ENCODE measurements around the gene ARMS2. TPM values are rescaled to one million over a fixed set of nuclear protein-coding genes. Genes with fewer than 3 reads are reported as not detected.

ARMS2 gene
- total and polyA plus RNA-seq, 2 of the 13 experiments (the other 11 are each of a cell fraction or from before 2014, with no cell fraction given): not detected

- Histone ChIP-seq H2AFZ (ENCODE audit: low read length) (no peak overlapping the region), H3K4me1 (ENCODE audit: insufficient read depth, low read length) (no peaks in the 10 kb centered on the region), H3K27me3 (ENCODE audit: control insufficient read depth in 1 of 2, insufficient read depth in 2 of 2, low read length in 2 of 2) (no peaks in the 10 kb centered on the region), H3K9ac (ENCODE audit: insufficient read depth, low read depth, low read length) (no peak overlapping the region), H4K20me1 (ENCODE audit: insufficient read depth, low read length) (no peaks in the 10 kb centered on the region), H3K27ac (ENCODE audit: extremely low read length, insufficient read depth, low read length) (no peak overlapping the region), H3K4me2 (ENCODE audit: low read depth, low read length) (no peak overlapping the region), H3K36me3 (replicated peaks in 1 of 2; ENCODE audit: control insufficient read depth in 1 of 2, insufficient read depth in 2 of 2, low read length in 2 of 2) (peaks cover 14 to 61% of the 10 kb centered on the region in 2 experiments; a peak in 4 of 5 replicates), H3K9me3 (ENCODE audit: low read length) (no peaks in the 10 kb centered on the region), H3K4me3 (replicated peaks in 1 of 3; ENCODE audit: insufficient read depth in 1 of 3, low read depth in 2 of 3, low read length in 3 of 3) (no peak overlapping the region), H3K79me2 (ENCODE audit: insufficient read depth, low read length) (no peaks in the 10 kb centered on the region)
- intact Hi-C loops (cut with micrococcal nuclease; ENCODE audit: unreplicated experiment) (no loop called here), in situ Hi-C loops (cut with HindIII; ENCODE audit: extremely low pct_ligation_motif_present, low pct_unique_long_range_greater_than_20kb) (no loop called here)
- FAIRE-seq (no peak), ATAC-seq (no peak), DNase-seq (ENCODE audit: low spot score) (no peak)
- ChIA-PET CTCF (ENCODE audit: low intra/inter-chr PET ratio, low total read pairs) (no interaction called here), POLR2A (no interaction called here)
- BruUV-seq (replicated peaks): no TSS peak
- TF ChIP-seq ZBTB44 (CRISPR knock-in tag; IDR thresholded peaks at IDR 0.05) (no peak), ZNF180 (CRISPR knock-in tag; IDR thresholded peaks at IDR 0.05; ENCODE audit: borderline replicate concordance, low read depth) (no peak), MTF1 (CRISPR knock-in tag; IDR thresholded peaks at IDR 0.05) (no peak), ZNF496 (CRISPR knock-in tag; IDR thresholded peaks at IDR 0.05; ENCODE audit: insufficient replicate concordance) (no peak), BRF2 (CRISPR knock-in tag; IDR thresholded peaks at IDR 0.05) (no peak), NAIF1 (CRISPR knock-in tag; IDR thresholded peaks at IDR 0.05; ENCODE audit: borderline replicate concordance) (no peak), KDM2A (CRISPR knock-in tag; IDR thresholded peaks at IDR 0.05; ENCODE audit: borderline replicate concordance, low read depth) (no peak), ZNF367 (CRISPR knock-in tag; IDR thresholded peaks at IDR 0.05; ENCODE audit: borderline replicate concordance) (no peak), KIAA2018 (CRISPR knock-in tag; IDR thresholded peaks at IDR 0.05; ENCODE audit: borderline replicate concordance) (no peak), ZNF34 (CRISPR knock-in tag; IDR thresholded peaks at IDR 0.05; ENCODE audit: borderline replicate concordance) (no peak), EED (CRISPR knock-in tag; IDR thresholded peaks at IDR 0.05) (no peak), NFE2 (CRISPR knock-in tag; IDR thresholded peaks at IDR 0.05) (no peak), ZNF883 (CRISPR knock-in tag; IDR thresholded peaks at IDR 0.05; ENCODE audit: not compliant biosample characterization) (no peak), RORA (CRISPR knock-in tag; IDR thresholded peaks at IDR 0.05) (no peak), ZKSCAN8 (CRISPR knock-in tag; IDR thresholded peaks at IDR 0.05; ENCODE audit: borderline replicate concordance) (no peak), ISL2 (CRISPR knock-in tag; IDR thresholded peaks at IDR 0.05) (no peak)
These were observed 32.7 kb upstream of the ARMS2 start for GRCh38 chr10:122421742-122422141.

Measured in HepG2 (cell line).